HG03159 (cell line): ENCODE data around the gene OR5D14.

ENCODE experiments used
- ATAC-seq: cut with Tn5 transposase; IDR thresholded peaks from one replicate; pipeline ENCODE4 v1.9.1; 2021; ENCODE audit warnings: mild to moderate bottlenecking, moderate library complexity; ENCODE audit not compliant: unreplicated experiment

Gene OR5D14

DNA sequence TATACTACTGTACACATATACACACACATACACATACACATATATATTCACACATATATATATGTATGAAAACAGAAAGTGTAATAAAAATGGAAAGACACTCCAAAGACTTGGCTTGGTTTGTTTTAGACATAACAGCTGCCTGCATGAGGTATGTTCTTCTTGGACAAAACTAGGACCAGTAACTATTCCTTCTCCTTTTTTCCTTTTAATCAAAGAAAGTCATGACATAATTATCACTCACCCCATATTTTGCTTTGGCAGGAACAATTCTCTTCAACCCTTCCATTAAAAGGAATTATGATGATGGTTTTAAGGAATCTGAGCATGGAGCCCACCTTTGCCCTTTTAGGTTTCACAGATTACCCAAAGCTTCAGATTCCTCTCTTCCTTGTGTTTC, at the start of gene OR5D14:
TSS of gene OR5D14 (plus strand) at position 301 of the 400 bp plus-strand sequence. CDS start at position 301, 0 bp downstream.
- no peak for ATAC-seq

GRCh38 chr11:55773138-55773537, 22.2 kb upstream of the OR5D14 start, which contains the start of gene OR5D13:
Gene OR5D13, plus strand, starts transcription at chr11:55773438. Its CDS starts 0 bp downstream, at chr11:55773438.
- ATAC-seq = no peak

DNA sequence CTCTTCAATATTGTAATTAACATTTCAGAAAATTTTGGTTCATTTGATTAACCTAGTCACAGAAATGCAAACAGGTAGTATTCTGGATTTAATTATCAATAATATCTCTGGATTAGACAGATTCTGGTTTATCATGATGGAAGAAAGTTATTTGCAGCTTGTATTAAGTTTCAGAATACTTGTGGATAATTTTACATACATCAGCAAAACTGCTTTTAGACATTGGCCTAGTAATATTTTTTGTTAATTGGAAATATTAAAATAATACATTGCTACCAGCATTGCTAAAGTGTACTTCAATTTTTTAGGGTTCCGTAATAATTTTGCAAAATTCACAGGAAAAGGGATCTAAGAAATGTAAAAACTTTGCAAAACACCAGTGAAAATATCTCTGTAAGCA, 3.8 kb upstream of the OR5D14 start:
- no peak for ATAC-seq

DNA sequence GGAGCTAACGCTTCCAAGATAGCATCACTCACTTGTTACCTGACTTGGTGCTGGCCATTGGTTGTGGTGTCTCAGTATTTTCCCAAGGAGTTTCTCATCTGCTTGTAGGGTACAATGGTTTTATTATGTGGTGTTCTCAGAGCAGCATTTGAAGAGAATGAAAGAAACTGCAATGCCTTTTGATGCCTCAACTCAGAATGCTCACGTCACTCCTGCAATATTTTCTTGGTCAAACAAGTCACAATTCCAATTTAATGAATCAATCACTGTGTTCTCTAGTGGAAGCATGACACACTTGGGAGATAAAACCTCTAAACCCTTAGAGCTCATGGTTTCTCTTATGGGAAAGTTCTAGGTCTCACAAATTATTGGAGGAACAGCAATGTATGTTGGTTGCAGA, 2.0 kb upstream of the OR5D14 start:
- no peak for ATAC-seq

GRCh38 chr11:55806248-55806647, 10.9 kb downstream of the OR5D14 start:
- no peak for ATAC-seq

DNA sequence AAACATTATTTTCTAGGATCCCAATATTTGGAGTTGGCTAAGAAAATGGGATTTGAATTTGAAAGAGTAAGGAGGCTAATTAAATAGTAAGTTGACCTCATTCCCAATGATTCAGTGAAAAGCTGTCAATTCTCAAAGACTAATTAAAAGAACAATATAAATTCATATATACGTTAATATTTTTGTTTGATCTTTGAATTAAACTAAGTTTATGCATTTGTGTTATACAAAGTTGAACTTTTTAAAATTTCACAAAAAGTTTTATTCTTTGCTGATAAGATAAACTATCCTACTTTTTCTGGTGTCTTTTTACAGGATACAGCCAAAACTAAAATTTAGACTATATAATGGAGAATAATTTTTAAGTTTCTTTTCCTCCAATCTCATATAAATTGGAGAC, 15.7 kb downstream of the OR5D14 start, which contains the start of gene OR5L1:
TSS of gene OR5L1 (plus strand) at position 301 of the 400 bp plus-strand sequence. CDS start 100 bp downstream, outside the sequence.
- ATAC-seq = no peak

DNA sequence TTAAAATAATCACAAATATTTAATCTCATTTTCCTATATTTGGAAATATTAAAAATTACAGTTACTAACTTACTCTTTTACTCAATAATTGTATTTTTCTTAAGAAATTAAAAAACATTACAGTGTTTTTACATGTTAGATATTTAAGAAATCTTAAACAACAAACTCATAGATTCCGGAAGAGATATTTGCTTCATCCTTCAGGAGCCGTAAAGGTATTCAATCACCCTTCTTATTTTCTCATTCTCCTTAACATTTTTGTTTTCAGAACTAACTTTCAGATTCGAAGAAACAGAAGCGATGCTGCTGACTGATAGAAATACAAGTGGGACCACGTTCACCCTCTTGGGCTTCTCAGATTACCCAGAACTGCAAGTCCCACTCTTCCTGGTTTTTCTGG, 24.0 kb downstream of the OR5D14 start, which contains the start of gene OR5D18:
TSS of gene OR5D18 (plus strand) at position 301 of the 400 bp plus-strand sequence. CDS start at position 301, 0 bp downstream.
- ATAC-seq = no peak

DNA sequence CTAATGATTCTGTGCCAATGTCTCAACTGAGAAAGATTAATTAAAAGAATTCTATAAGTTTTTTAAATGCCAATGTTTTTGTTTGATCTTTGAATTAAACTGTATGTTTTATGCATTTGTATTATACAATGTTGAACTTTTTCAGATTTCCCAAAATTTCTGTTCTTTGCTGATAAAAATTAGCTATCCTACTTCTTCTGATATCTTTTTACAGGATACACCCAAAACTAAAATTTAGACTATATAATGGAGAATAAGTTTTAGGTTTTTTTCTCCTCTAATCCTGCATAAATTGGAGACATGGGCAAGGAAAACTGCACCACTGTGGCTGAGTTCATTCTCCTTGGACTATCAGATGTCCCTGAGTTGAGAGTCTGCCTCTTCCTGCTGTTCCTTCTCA, 31.6 kb downstream of the OR5D14 start, which contains the start of gene OR5L2:
TSS of gene OR5L2 (plus strand) at position 301 of the 400 bp plus-strand sequence. CDS start at position 301, 0 bp downstream.
- ATAC-seq = no peak

DNA sequence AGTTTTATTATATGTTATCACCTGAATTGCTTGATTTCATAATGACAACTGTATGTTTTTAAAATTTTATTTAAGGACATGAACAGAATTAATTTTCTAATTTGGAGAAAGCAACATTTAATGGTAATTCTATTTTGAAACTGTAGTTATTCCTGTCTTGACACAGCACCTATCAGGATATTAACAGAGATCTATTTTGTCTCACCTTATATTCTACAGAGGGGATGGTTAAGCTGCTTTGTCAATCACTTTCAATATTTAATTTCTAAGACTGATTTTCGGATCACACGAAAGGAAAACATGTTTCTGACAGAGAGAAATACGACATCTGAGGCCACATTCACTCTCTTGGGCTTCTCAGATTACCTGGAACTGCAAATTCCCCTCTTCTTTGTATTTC, 43.1 kb downstream of the OR5D14 start, which contains the start of gene OR5D16:
TSS of gene OR5D16 (plus strand) at position 301 of the 400 bp plus-strand sequence. CDS start at position 301, 0 bp downstream.
- no peak for ATAC-seq
